K562 (cell line): Measurements from ENCODE around the gene NPC1. TPM values are rescaled to one million over a fixed set of nuclear protein-coding genes. Genes with fewer than 3 reads are reported as not detected.

Experiments
- ATAC-seq: fragments of 200-7000 bp; cut with Tn5 transposase; 3 replicates; pipeline ENCODE4 v1.9.1; 2020; ENCODE audit warnings: moderate library complexity
- BruUV-seq: library from RNA; stranded (reverse); fragments of 400-500 nt; replicated peaks from 2 replicates; lab custom pipeline; 2021; lab: Mats Ljungman, UMichigan
- CTCF ChIA-PET: fragments of 300-600 bp; formaldehyde crosslinking; extraction: SDS; loops from one replicate; lab custom pipeline; 2021; ENCODE audit warnings: low intra/inter-chr PET ratio; lab: Yijun Ruan, JAX
- POLR2A ChIA-PET: fragments of 300-600, 350-650 bp; sonication (Branson Sonifier 250); formaldehyde crosslinking; extraction: SDS; loops from one replicate; lab custom pipeline; 2021; ENCODE audit warnings: antibody characterized with exemption, inconsistent platforms; lab: Yijun Ruan, JAX
- DNase-seq, 4 experiments: peaks; one replicate each; pipeline versions ENCODE4 v3.0.0 to v3.0.0-alpha.2; 2011 to 2018; ENCODE audit warnings: low spot score in 3 of 4, mixed read lengths in 3 of 4; ENCODE audit errors: extremely low read depth in 1 of 4
- FAIRE-seq: peaks from 2 replicates; lab custom pipeline; 2011; peaks lifted over from hg19 to GRCh38; lab: Jason Lieb, UNC
- H2AFZ ChIP-seq: 2 replicates; pipeline ENCODE4 v1.6.0; 2011; ENCODE audit warnings: low read depth, low read length, control low read depth, inconsistent platforms
- H3K27ac ChIP-seq: fragments of 200-600 bp; 3 replicates; pipeline ENCODE4 v1.8.0; 2011; ENCODE audit warnings: low read depth, mild to moderate bottlenecking, control low read depth, inconsistent platforms, low read length, moderate library complexity, mixed read lengths; ENCODE audit errors: extremely low read depth
- H3K27me3 ChIP-seq, 2 experiments: fragments of 300-600 bp in 1 of 2; 2 replicates in 1 of 2; 3 replicates in 1 of 2; pipeline versions ENCODE4 v1.6.0 to v1.8.0; 2011; ENCODE audit warnings: inconsistent platforms in 2 of 2, low read length in 2 of 2, mild to moderate bottlenecking in 1 of 2, mixed read lengths in 1 of 2, moderate library complexity in 1 of 2; ENCODE audit not compliant: control insufficient read depth in 2 of 2, insufficient read depth in 2 of 2
- H3K36me3 ChIP-seq: fragments of 300-600 bp; 3 replicates; pipeline ENCODE4 v1.8.0; 2011; ENCODE audit warnings: mild to moderate bottlenecking, low read length, inconsistent platforms; ENCODE audit not compliant: control insufficient read depth, insufficient read depth
- H3K4me1 ChIP-seq, 2 experiments: fragments of 200-600 bp in 1 of 2; replicated peaks in 1 of 2; 2 replicates in 1 of 2; 3 replicates in 1 of 2; pipeline versions ENCODE4 v1.5.1 to v1.8.0; 2011; ENCODE audit warnings: inconsistent platforms in 2 of 2, low read length in 2 of 2, mild to moderate bottlenecking in 1 of 2, mixed read lengths in 1 of 2, moderate library complexity in 1 of 2; ENCODE audit not compliant: control insufficient read depth in 2 of 2, insufficient read depth in 2 of 2
- H3K4me2 ChIP-seq: 2 replicates; pipeline ENCODE4 v1.6.1; 2011; ENCODE audit warnings: low read length, control low read depth, inconsistent platforms, mixed read lengths; ENCODE audit not compliant: insufficient read depth
- H3K4me3 ChIP-seq: fragments of 200-600 bp; sonication (generic), shearing (Covaris generic); 2 replicates; pipeline ENCODE4 v1.5.1; 2016; ENCODE audit warnings: control low read depth, inconsistent platforms
- H3K79me2 ChIP-seq: fragments of 200-600 bp; 3 replicates; pipeline ENCODE4 v1.8.0; 2011; ENCODE audit warnings: low read length, inconsistent platforms; ENCODE audit not compliant: control insufficient read depth, insufficient read depth
- H3K9ac ChIP-seq, 2 experiments: 2 replicates each; pipeline versions ENCODE4 v1.6.0 to v1.6.1; 2011; ENCODE audit warnings: low read depth in 2 of 2, low read length in 2 of 2, control low read depth in 1 of 2, inconsistent platforms in 1 of 2, mild to moderate bottlenecking in 1 of 2, mixed read lengths in 1 of 2; ENCODE audit not compliant: insufficient read depth in 1 of 2
- H3K9me1 ChIP-seq: one replicate; pipeline ENCODE4 v1.6.0; 2011; ENCODE audit warnings: inconsistent platforms, mild to moderate bottlenecking, low read length, moderate library complexity; ENCODE audit not compliant: control insufficient read depth, insufficient read depth
- H3K9me3 ChIP-seq: replicated peaks from 2 replicates; pipeline ENCODE4 v1.5.1; 2011; ENCODE audit warnings: low read depth, low read length, inconsistent platforms; ENCODE audit not compliant: control insufficient read depth, insufficient read depth
- H4K20me1 ChIP-seq: replicated peaks from 2 replicates; pipeline ENCODE4 v1.6.1; 2011; ENCODE audit warnings: low read length, inconsistent platforms, mixed read lengths; ENCODE audit not compliant: control insufficient read depth, insufficient read depth
- BCLAF1 ChIP-seq, 2 experiments: fragments of 450-650 bp in 1 of 2; IDR thresholded peaks; 2 replicates each; pipeline ENCODE4 v1.6.1; 2011 to 2017; ENCODE audit warnings: low read depth in 2 of 2, antibody characterized with exemption in 1 of 2, borderline replicate concordance in 1 of 2, low read length in 1 of 2, mild to moderate bottlenecking in 1 of 2, mixed read lengths in 1 of 2; ENCODE audit not compliant: control insufficient read depth in 1 of 2
- CTCFL ChIP-seq: IDR thresholded peaks from 2 replicates; pipeline ENCODE4 v1.6.1; 2011; ENCODE audit warnings: borderline replicate concordance, low read depth, mild to moderate bottlenecking, moderate library complexity, low read length; ENCODE audit not compliant: insufficient read depth, poor library complexity, severe bottlenecking
- ELF4 ChIP-seq: fragments of 450-650 bp; formaldehyde crosslinking; IDR thresholded peaks from 2 replicates; pipeline ENCODE4 v1.4.0; 2022; ENCODE audit warnings: missing genetic modification characterization
- ELK1 ChIP-seq: sonication (generic); formaldehyde crosslinking; IDR thresholded peaks from 2 replicates; pipeline ENCODE4 v1.8.1; 2022; ENCODE audit warnings: missing genetic modification reagents
- KLF13 ChIP-seq: fragments of 450-650 bp; IDR thresholded peaks from 2 replicates; pipeline ENCODE4 v1.6.1; 2016; ENCODE audit warnings: missing genetic modification characterization, low read depth, mild to moderate bottlenecking, missing compliant biosample characterization, moderate library complexity, borderline replicate concordance
- PYGO2 ChIP-seq: fragments of 450-650 bp; IDR thresholded peaks from 2 replicates; pipeline ENCODE4 v1.6.1; 2016; ENCODE audit warnings: mild to moderate bottlenecking, missing genetic modification characterization, moderate library complexity, missing compliant biosample characterization
- TBL1XR1 ChIP-seq, 2 experiments: IDR thresholded peaks; 2 replicates each; pipeline ENCODE4 v1.6.1; 2012; ENCODE audit warnings: improper control_type of control experiment in 2 of 2, low read length in 2 of 2, mild to moderate bottlenecking in 1 of 2
- ZBTB8A ChIP-seq: fragments of 450-650 bp; IDR thresholded peaks from 2 replicates; pipeline ENCODE4 v1.6.1; 2018; ENCODE audit warnings: mild to moderate bottlenecking, moderate library complexity; ENCODE audit not compliant: partially characterized antibody
- ZNF212 ChIP-seq: fragments of 450-650 bp; formaldehyde crosslinking; IDR thresholded peaks from 2 replicates; pipeline ENCODE4 v1.4.0; 2020; ENCODE audit warnings: mild to moderate bottlenecking
- ZNF274 ChIP-seq: IDR thresholded peaks from 2 replicates; pipeline ENCODE4 v1.6.1; 2011; ENCODE audit warnings: low read depth, mild to moderate bottlenecking, low read length, moderate library complexity, borderline replicate concordance
- WGBS: fragments of 100-300 bp; shearing (Covaris generic); methylation state at CpG from one replicate; pipeline ENCODE4 v1.1.6; 2016; ENCODE audit warnings: low coverage, mixed read lengths; ENCODE audit not compliant: insufficient coverage; ENCODE audit errors: missing lambda C conversion rate; 5-methylcytosine and 5-hydroxymethylcytosine counted together
- in situ Hi-C: fragments of 300-500 bp; cut with MboI; formaldehyde crosslinking; loops from 4 replicates; pipeline ENCODE4 v1.15.0; 2018; ENCODE audit warnings: inconsistent platforms, mixed read lengths
- intact Hi-C: fragments of 100-400 bp; cut with micrococcal nuclease; formaldehyde crosslinking; loops from 2 replicates; pipeline ENCODE4 v1.14.2; 2022
- polyA plus RNA-seq, 8 experiments: library from polyadenylated mRNA; depleted of rRNA in 4 of 8; stranded (reverse) in 5 of 8; unstranded in 3 of 8; fragments of >200 nt; fragmentation: Nextera tagmentation in 2 of 8; fragmentation: Illumina TruSeq in 1 of 8; extraction: Ambion mirVana in 2 of 8; extraction: Trizol in 1 of 8; gene quantifications; 2 replicates each; pipeline versions ENCODE4 v1.2.1 to v1.2.3, GENCODE V29; 2011 to 2014; ENCODE audit warnings: inconsistent platforms in 1 of 8, missing spikeins in 1 of 8
- total RNA-seq, 7 experiments: library from RNA; depleted of rRNA in 6 of 7; stranded (reverse); fragments of >200 nt in 6 of 7; fragmentation: Illumina TruSeq in 2 of 7; extraction: Trizol in 2 of 7; gene quantifications; 2 replicates each; pipeline versions ENCODE4 v1.2.1 to v1.2.3, GENCODE V29; 2011 to 2021; ENCODE audit warnings: low replicate concordance in 1 of 7

NPC1 gene
- total and polyA plus RNA-seq, 9 of the 15 experiments (the other 6 are each of a cell fraction or from before 2014, with no cell fraction given), result 17.1 to 45.9 (median 27.6) TPM

- BruUV-seq, result no TSS peak
- peaks cover 0 to 8% of the 10 kb centered on the region in 2 experiments; a peak in 2 of 5 replicates for H3K4me1 ChIP-seq
- H3K9me3 ChIP-seq, result no peaks in the 10 kb centered on the region
- no peak overlapping the region for H3K27ac ChIP-seq
- H2AFZ ChIP-seq, result no peak overlapping the region
- H4K20me1 ChIP-seq, result peaks cover 4% of the 10 kb centered on the region; the same call in 1 of the 2 replicates
- H3K9me1 ChIP-seq, result peaks cover 3% of the 10 kb centered on the region
- no peak for TF ChIP-seq ZNF212 (CRISPR knock-in tag)
- no peak for TF ChIP-seq ZBTB8A
- TF ChIP-seq KLF13 (tag), result no peak
- TF ChIP-seq PYGO2 (tag), result no peak
- TF ChIP-seq BCLAF1 (IDR thresholded peaks at IDR 0.05; ENCODE audit: borderline replicate concordance in 1 of 2, control insufficient read depth in 1 of 2, low read depth in 2 of 2, low read length in 1 of 2), result no peak
- no peak for TF ChIP-seq ZNF274
- TF ChIP-seq ELF4 (CRISPR knock-in tag), result no peak
- TF ChIP-seq TBL1XR1 (IDR thresholded peaks at IDR 0.05; ENCODE audit: low read length in 2 of 2), result no peak
- no peak for TF ChIP-seq CTCFL
- TF ChIP-seq ELK1, result no peak
- in situ Hi-C loops, result no loop called here
- H3K9ac ChIP-seq, result no peak overlapping the region
- H3K36me3 ChIP-seq, result no peaks in the 10 kb centered on the region
- POLR2A ChIA-PET, result no interaction called here
- ATAC-seq (no peak), FAIRE-seq (no peak), DNase-seq (no peak)
- WGBS, result 2% methylated on average over 4 of the region's 4 CpGs
- no peak overlapping the region for H3K4me3 ChIP-seq
- CTCF ChIA-PET, result interaction anchor here (0.6 kb wide), 1 partner anchor 11 kb away, joined by 3 read pairs; no protein-coding TSS in a partner anchor
- H3K4me2 ChIP-seq, result no peak overlapping the region
- intact Hi-C loops, result no loop called here
- peaks cover 29 to 32% of the 10 kb centered on the region in 2 experiments for H3K27me3 ChIP-seq
- no peaks in the 10 kb centered on the region for H3K79me2 ChIP-seq
These were observed 31.2 kb upstream of the NPC1 start for GRCh38 chr18:23617412-23618014.
